ENCODE data around the gene CACNA2D3.

DNA sequence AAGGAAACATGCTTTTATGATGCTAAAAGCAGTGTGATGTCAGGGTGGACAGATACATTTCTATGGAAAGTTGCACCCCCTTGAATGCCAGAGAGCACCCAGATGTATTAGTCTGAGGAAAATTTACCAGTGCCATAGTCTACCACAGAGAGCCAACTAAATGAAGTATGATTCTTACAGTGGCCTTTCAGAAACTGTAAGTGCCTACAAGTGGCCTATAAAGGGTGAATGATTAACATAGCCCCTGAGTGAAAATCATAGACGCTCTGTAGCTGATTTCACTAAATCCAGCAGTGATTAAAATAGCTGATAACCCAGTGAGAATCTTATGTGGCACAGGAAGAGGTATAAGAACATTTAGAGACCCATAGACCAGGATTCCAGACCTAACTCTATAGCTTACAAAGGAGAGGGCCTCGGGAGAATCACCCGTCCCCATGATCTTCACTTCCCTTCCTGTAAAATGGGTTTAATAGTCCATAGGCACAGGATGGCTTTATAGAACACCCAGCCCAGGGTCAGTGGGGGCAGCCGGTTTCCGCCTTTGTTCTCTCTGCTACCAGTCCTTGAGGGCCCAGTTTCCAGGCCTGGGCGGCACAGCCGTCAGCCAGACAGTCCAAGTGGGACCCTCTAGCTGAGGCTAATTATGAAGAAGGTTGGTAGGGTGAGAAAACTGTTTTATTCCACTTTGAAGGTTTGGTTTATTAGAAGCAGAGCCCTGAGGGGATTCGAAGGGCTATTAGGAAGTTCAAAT lies 35.5 kb upstream of the CACNA2D3 start:
- TF ChIP-seq SIN3A (IDR thresholded peaks at IDR 0.05; ENCODE audit: borderline replicate concordance, insufficient read depth, low read length): no peak
- TF ChIP-seq POLR2AphosphoS5 (IDR thresholded peaks at IDR 0.05; ENCODE audit: low read depth, low read length): no peak
- TF ChIP-seq TAF1 (IDR thresholded peaks at IDR 0.05; ENCODE audit: borderline replicate concordance, insufficient read depth, low read length): no peak
- TF ChIP-seq, protein P1, sequence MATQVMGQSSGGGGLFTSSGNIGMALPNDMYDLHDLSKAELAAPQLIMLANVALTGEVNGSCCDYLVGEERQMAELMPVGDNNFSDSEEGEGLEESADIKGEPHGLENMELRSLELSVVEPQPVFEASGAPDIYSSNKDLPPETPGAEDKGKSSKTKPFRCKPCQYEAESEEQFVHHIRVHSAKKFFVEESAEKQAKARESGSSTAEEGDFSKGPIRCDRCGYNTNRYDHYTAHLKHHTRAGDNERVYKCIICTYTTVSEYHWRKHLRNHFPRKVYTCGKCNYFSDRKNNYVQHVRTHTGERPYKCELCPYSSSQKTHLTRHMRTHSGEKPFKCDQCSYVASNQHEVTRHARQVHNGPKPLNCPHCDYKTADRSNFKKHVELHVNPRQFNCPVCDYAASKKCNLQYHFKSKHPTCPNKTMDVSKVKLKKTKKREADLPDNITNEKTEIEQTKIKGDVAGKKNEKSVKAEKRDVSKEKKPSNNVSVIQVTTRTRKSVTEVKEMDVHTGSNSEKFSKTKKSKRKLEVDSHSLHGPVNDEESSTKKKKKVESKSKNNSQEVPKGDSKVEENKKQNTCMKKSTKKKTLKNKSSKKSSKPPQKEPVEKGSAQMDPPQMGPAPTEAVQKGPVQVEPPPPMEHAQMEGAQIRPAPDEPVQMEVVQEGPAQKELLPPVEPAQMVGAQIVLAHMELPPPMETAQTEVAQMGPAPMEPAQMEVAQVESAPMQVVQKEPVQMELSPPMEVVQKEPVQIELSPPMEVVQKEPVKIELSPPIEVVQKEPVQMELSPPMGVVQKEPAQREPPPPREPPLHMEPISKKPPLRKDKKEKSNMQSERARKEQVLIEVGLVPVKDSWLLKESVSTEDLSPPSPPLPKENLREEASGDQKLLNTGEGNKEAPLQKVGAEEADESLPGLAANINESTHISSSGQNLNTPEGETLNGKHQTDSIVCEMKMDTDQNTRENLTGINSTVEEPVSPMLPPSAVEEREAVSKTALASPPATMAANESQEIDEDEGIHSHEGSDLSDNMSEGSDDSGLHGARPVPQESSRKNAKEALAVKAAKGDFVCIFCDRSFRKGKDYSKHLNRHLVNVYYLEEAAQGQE (IDR thresholded peaks at IDR 0.05; ENCODE audit: insufficient read depth in 1 of 2, low read depth in 2 of 2, low read length in 2 of 2): no peak
